Astrocyte (in vitro differentiated cells and primary cell): ENCODE measurements around the gene S100G. TPM values are rescaled to one million over a fixed set of nuclear protein-coding genes. Genes with fewer than 3 reads are reported as not detected.

Experiments
- DNase-seq: peaks from one replicate; pipeline ENCODE4 v3.0.0-alpha.2; 2010; ENCODE audit warnings: low read depth
- FAIRE-seq: peaks from 2 replicates; lab custom pipeline; 2011; peaks lifted over from hg19 to GRCh38; lab: Jason Lieb, UNC
- H2AFZ ChIP-seq: 2 replicates; pipeline ENCODE4 v1.6.0; 2012; ENCODE audit warnings: low read depth, low read length, inconsistent platforms
- H3K27ac ChIP-seq: 2 replicates; pipeline ENCODE4 v1.5.1; 2011; ENCODE audit warnings: low read depth, low read length, inconsistent platforms
- H3K27me3 ChIP-seq: 2 replicates; pipeline ENCODE4 v1.6.0; 2011; ENCODE audit warnings: low read length, inconsistent platforms; ENCODE audit not compliant: insufficient read depth
- H3K36me3 ChIP-seq: 2 replicates; pipeline ENCODE4 v1.5.1; 2011; ENCODE audit warnings: low read length, inconsistent platforms; ENCODE audit not compliant: insufficient read depth
- H3K4me1 ChIP-seq: 2 replicates; pipeline ENCODE4 v1.5.1; 2011; ENCODE audit warnings: low read length, inconsistent platforms; ENCODE audit not compliant: insufficient read depth
- H3K4me2 ChIP-seq: 2 replicates; pipeline ENCODE4 v1.6.0; 2012; ENCODE audit warnings: low read length, inconsistent platforms
- H3K4me3 ChIP-seq: 2 replicates; pipeline ENCODE4 v1.5.1; 2011; ENCODE audit warnings: low read depth, mild to moderate bottlenecking, low read length, inconsistent platforms; ENCODE audit not compliant: insufficient read depth
- H3K79me2 ChIP-seq: 2 replicates; pipeline ENCODE4 v1.6.0; 2012; ENCODE audit warnings: mild to moderate bottlenecking, low read length, inconsistent platforms; ENCODE audit not compliant: insufficient read depth
- H3K9ac ChIP-seq: 2 replicates; pipeline ENCODE4 v1.6.0; 2012; ENCODE audit warnings: mild to moderate bottlenecking, low read length, inconsistent platforms
- H3K9me3 ChIP-seq: 2 replicates; pipeline ENCODE4 v1.5.1; 2012; ENCODE audit warnings: low read depth, mild to moderate bottlenecking, low read length, inconsistent platforms; ENCODE audit not compliant: insufficient read depth
- H4K20me1 ChIP-seq: 2 replicates; pipeline ENCODE4 v1.6.0; 2012; ENCODE audit warnings: low read length, inconsistent platforms; ENCODE audit not compliant: insufficient read depth
- H3K27ac Mint-ChIP-seq: one replicate; pipeline ENCODE4 v1.8.0; 2021; ENCODE audit warnings: mild to moderate bottlenecking, mixed read lengths; ENCODE audit not compliant: unreplicated experiment
- H3K27me3 Mint-ChIP-seq: one replicate; pipeline ENCODE4 v1.8.0; 2021; ENCODE audit warnings: low read depth, mixed read lengths; ENCODE audit not compliant: unreplicated experiment
- H3K36me3 Mint-ChIP-seq: one replicate; pipeline ENCODE4 v1.8.0; 2021; ENCODE audit warnings: low read depth, mixed read lengths; ENCODE audit not compliant: unreplicated experiment
- H3K4me1 Mint-ChIP-seq: one replicate; pipeline ENCODE4 v1.8.0; 2021; ENCODE audit warnings: low read depth, mixed read lengths; ENCODE audit not compliant: unreplicated experiment
- H3K4me3 Mint-ChIP-seq: one replicate; pipeline ENCODE4 v1.8.0; 2021; ENCODE audit warnings: mild to moderate bottlenecking, moderate library complexity, mixed read lengths; ENCODE audit not compliant: unreplicated experiment
- H3K9me3 Mint-ChIP-seq: one replicate; pipeline ENCODE4 v1.8.0; 2021; ENCODE audit warnings: mild to moderate bottlenecking, mixed read lengths; ENCODE audit not compliant: unreplicated experiment
- EZH2 ChIP-seq: IDR thresholded peaks from 2 replicates; pipeline ENCODE4 v1.6.1; 2012; ENCODE audit warnings: mild to moderate bottlenecking, low read length, inconsistent platforms; ENCODE audit not compliant: insufficient read depth
- total RNA-seq: library from RNA; stranded (reverse); gene quantifications from 2 replicates; pipeline ENCODE4 v1.2.1, GENCODE V29; 2021
- TF ChIP-seq, protein P1 (sequence below): IDR thresholded peaks from 2 replicates; pipeline ENCODE4 v1.5.1; 2011; ENCODE audit warnings: low read depth, mild to moderate bottlenecking, inconsistent platforms, low read length, moderate library complexity; ENCODE audit not compliant: insufficient read depth

The S100G gene
- total RNA-seq, 1 donor from 2014 or later: not detected

DNA sequence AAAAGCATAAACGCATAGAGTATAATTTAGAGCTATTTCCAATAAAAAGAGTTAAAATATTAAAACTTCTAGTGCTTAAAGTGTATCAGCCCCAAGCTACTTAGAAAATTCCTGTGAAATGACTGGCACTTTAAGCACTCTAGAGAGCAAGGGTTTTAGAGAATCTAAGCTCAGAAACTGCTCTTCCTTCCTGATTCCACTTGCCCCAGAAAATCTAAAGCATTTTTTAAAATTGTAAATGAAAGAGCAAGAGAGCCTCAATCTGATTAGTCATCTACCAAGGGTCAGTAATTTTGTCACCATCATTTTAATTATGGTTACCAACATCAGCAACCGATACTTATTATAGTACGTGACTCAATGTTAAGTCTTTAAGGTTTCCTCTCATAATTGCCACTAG is 37.6 kb downstream of the S100G start:
- Histone ChIP-seq H3K9ac (no peak overlapping the region), H3K9me3 (no peaks in the 10 kb centered on the region), H3K4me3 (no peak overlapping the region), H3K27me3 (no peaks in the 10 kb centered on the region), H3K4me2 (no peak overlapping the region), H3K4me1 (no peaks in the 10 kb centered on the region), H3K79me2 (no peaks in the 10 kb centered on the region), H3K27ac (no peak overlapping the region), H2AFZ (no peak overlapping the region), H3K36me3 (peaks cover 6% of the 10 kb centered on the region), H4K20me1 (no peaks in the 10 kb centered on the region)
- FAIRE-seq (peak; percentile 73), DNase-seq (peak; percentile 34)
- TF ChIP-seq, protein P1, sequence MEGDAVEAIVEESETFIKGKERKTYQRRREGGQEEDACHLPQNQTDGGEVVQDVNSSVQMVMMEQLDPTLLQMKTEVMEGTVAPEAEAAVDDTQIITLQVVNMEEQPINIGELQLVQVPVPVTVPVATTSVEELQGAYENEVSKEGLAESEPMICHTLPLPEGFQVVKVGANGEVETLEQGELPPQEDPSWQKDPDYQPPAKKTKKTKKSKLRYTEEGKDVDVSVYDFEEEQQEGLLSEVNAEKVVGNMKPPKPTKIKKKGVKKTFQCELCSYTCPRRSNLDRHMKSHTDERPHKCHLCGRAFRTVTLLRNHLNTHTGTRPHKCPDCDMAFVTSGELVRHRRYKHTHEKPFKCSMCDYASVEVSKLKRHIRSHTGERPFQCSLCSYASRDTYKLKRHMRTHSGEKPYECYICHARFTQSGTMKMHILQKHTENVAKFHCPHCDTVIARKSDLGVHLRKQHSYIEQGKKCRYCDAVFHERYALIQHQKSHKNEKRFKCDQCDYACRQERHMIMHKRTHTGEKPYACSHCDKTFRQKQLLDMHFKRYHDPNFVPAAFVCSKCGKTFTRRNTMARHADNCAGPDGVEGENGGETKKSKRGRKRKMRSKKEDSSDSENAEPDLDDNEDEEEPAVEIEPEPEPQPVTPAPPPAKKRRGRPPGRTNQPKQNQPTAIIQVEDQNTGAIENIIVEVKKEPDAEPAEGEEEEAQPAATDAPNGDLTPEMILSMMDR: no peak
- TF ChIP-seq EZH2: no peak
- Mint-ChIP-seq H3K36me3 (peaks cover 3% of the 10 kb centered on the region), H3K9me3 (no peaks in the 10 kb centered on the region), H3K27me3 (no peaks in the 10 kb centered on the region), H3K4me3 (no peak overlapping the region), H3K27ac (no peak overlapping the region), H3K4me1 (no peaks in the 10 kb centered on the region)

DNA sequence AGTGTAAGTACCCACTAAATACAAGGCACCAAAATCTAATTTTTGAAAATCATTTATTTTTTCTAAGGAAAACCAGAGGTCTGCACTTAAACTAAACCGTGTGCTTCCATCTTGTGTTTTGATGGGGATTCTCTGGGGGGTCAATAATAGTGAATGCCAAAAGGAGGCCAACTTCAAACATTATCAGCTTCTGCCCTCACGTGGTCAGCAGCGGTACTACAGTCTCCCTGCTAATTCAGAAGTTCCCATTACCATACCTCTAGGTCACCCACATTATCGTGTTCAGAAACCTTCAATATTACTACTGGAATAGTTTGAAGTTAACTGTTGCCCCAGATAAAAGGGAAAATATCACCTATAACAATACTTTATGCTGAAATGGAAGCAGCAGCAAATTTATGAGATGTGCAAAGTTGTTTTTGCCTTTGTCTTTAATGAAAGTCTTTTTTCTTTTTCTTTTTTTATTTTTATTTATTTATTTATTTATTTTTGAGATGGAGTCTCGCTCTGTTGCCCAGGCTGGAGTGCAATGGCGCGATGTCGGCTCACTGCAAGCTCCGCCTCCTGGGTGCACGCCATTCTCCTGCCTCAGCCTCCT is 45.2 kb downstream of the S100G start:
- no peaks in the 10 kb centered on the region for H3K4me1 ChIP-seq
- H3K4me2 ChIP-seq: no peak overlapping the region
- peaks cover 9% of the 10 kb centered on the region for H3K36me3 ChIP-seq
- Mint-ChIP-seq H3K36me3 (peaks cover 3% of the 10 kb centered on the region), H3K27me3 (no peaks in the 10 kb centered on the region), H3K4me3 (no peak overlapping the region), H3K4me1 (no peaks in the 10 kb centered on the region), H3K9me3 (no peaks in the 10 kb centered on the region), H3K27ac (no peak overlapping the region)
- H2AFZ ChIP-seq: no peak overlapping the region
- H3K27ac ChIP-seq: no peak overlapping the region
- no peak for TF ChIP-seq EZH2
- TF ChIP-seq, protein P1: peak; percentile 78
- no peaks in the 10 kb centered on the region for H4K20me1 ChIP-seq
- peak; percentile 21 for DNase-seq
- no peak overlapping the region for H3K9ac ChIP-seq
- H3K4me3 ChIP-seq: no peak overlapping the region
- no peaks in the 10 kb centered on the region for H3K27me3 ChIP-seq
- H3K9me3 ChIP-seq: no peaks in the 10 kb centered on the region
- H3K79me2 ChIP-seq: no peaks in the 10 kb centered on the region
- FAIRE-seq: peak; percentile 98

DNA sequence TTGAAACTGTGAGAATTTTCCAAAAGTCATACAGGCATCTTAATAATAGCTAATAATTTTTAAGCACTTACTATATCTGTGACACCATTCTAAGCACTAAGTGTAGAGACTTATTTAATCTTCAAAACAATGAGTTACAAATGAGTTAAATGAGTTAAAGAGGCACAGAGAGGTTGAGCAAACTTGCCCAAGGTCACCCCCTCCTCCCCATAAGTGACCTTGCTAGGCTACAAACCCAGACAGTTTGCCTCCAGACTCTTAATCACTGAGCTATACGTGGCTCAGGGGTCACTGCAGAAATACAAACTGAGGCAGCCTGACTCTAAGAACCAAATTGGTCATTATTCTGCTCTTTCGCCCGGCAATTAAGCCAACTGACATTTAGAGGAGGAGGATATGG is 47.0 kb downstream of the S100G start:
- H3K4me2 ChIP-seq: no peak overlapping the region
- Mint-ChIP-seq H3K4me3 (no peak overlapping the region), H3K36me3 (peaks cover 2% of the 10 kb centered on the region), H3K9me3 (no peaks in the 10 kb centered on the region), H3K27ac (no peak overlapping the region), H3K4me1 (no peaks in the 10 kb centered on the region), H3K27me3 (no peaks in the 10 kb centered on the region)
- H3K4me3 ChIP-seq: no peak overlapping the region
- H3K9ac ChIP-seq: no peak overlapping the region
- no peak for FAIRE-seq
- no peak for DNase-seq
- H3K4me1 ChIP-seq: no peaks in the 10 kb centered on the region
- no peak for TF ChIP-seq EZH2
- TF ChIP-seq, protein P1: no peak
- no peak overlapping the region for H2AFZ ChIP-seq
- no peaks in the 10 kb centered on the region for H3K79me2 ChIP-seq
- H3K36me3 ChIP-seq: peaks cover 5% of the 10 kb centered on the region
- H3K27me3 ChIP-seq: no peaks in the 10 kb centered on the region
- no peaks in the 10 kb centered on the region for H3K9me3 ChIP-seq
- H3K27ac ChIP-seq: no peak overlapping the region
- H4K20me1 ChIP-seq: no peaks in the 10 kb centered on the region
